H1 (cell line): Measurements from ENCODE around the gene ACOT11. TPM values are rescaled to one million over a fixed set of nuclear protein-coding genes. Genes with fewer than 3 reads are reported as not detected.

Source experiments
- CTCF ChIA-PET: fragments of 300-600 bp; sonication (Branson Sonifier 250); formaldehyde crosslinking; loops from one replicate; lab custom pipeline; 2021; ENCODE audit not compliant: partially characterized antibody; lab: Charles Lee
- POLR2A ChIA-PET: fragments of 300-600 bp; sonication (Branson Sonifier 250); formaldehyde crosslinking; loops from one replicate; lab custom pipeline; 2021; ENCODE audit warnings: inconsistent platforms; ENCODE audit not compliant: partially characterized antibody; lab: Charles Lee
- DNase-seq, 2 experiments: peaks; one replicate each; pipeline versions ENCODE4 v3.0.0 to v3.0.0-alpha.2; 2010 to 2022; ENCODE audit warnings: low spot score in 2 of 2, low read depth in 1 of 2, mixed read lengths in 1 of 2
- FAIRE-seq: peaks from 2 replicates; lab custom pipeline; 2011; peaks lifted over from hg19 to GRCh38; lab: Jason Lieb, UNC
- H2AFZ ChIP-seq: 2 replicates; pipeline ENCODE4 v1.8.1; 2012; ENCODE audit warnings: low read length, inconsistent platforms
- H2AK5ac ChIP-seq: 2 replicates; pipeline ENCODE4 v1.6.1; 2013; ENCODE audit warnings: low read depth, low read length
- H2BK120ac ChIP-seq: replicated peaks from 2 replicates; pipeline ENCODE3; 2013; ENCODE audit warnings: low read depth, low read length, inconsistent platforms
- H2BK12ac ChIP-seq: 2 replicates; pipeline ENCODE4 v1.6.1; 2013; ENCODE audit warnings: low read depth, low read length
- H2BK15ac ChIP-seq: 2 replicates; pipeline ENCODE4 v1.6.1; 2013; ENCODE audit warnings: low read length
- H2BK20ac ChIP-seq: 2 replicates; pipeline ENCODE4 v1.6.1; 2013; ENCODE audit warnings: low read length
- H2BK5ac ChIP-seq: 2 replicates; pipeline ENCODE4 v1.6.1; 2013; ENCODE audit warnings: low read depth, low read length
- H3K14ac ChIP-seq: 2 replicates; pipeline ENCODE4 v1.6.1; 2013; ENCODE audit warnings: inconsistent platforms; ENCODE audit not compliant: insufficient read length
- H3K18ac ChIP-seq: 2 replicates; pipeline ENCODE4 v1.6.1; 2013; ENCODE audit warnings: low read length; ENCODE audit errors: extremely low read depth
- H3K23ac ChIP-seq: 2 replicates; pipeline ENCODE4 v1.6.1; 2013; ENCODE audit warnings: inconsistent platforms; ENCODE audit not compliant: insufficient read length
- H3K23me2 ChIP-seq: 2 replicates; pipeline ENCODE4 v1.6.1; 2013; ENCODE audit warnings: low read depth, low read length
- H3K27ac ChIP-seq: 2 replicates; pipeline ENCODE4 v1.6.1; 2011; ENCODE audit warnings: low read depth, low read length, inconsistent platforms
- H3K27me3 ChIP-seq, 4 experiments: replicated peaks in 1 of 4; 1 replicate in 1 of 4; 2 replicates in 3 of 4; pipeline versions ENCODE4 v1.6.1 to v1.8.1; 2011 to 2013; ENCODE audit warnings: low read length in 3 of 4, mild to moderate bottlenecking in 3 of 4, inconsistent platforms in 2 of 4, mixed read lengths in 2 of 4, moderate library complexity in 1 of 4; ENCODE audit not compliant: control insufficient read depth in 3 of 4, insufficient read depth in 3 of 4; ENCODE audit errors: extremely low read depth in 1 of 4
- H3K36me3 ChIP-seq, 4 experiments: 2 replicates each; pipeline versions ENCODE4 v1.6.1 to v1.8.1; 2011 to 2013; ENCODE audit warnings: mild to moderate bottlenecking in 4 of 4, low read length in 3 of 4, moderate library complexity in 2 of 4, control low read depth in 1 of 4, inconsistent platforms in 1 of 4; ENCODE audit not compliant: insufficient read depth in 4 of 4, control insufficient read depth in 2 of 4
- H3K4ac ChIP-seq: replicated peaks from 2 replicates; pipeline ENCODE3; 2013; ENCODE audit warnings: low read length, low read depth, mixed read lengths, inconsistent platforms; ENCODE audit not compliant: insufficient read length
- H3K4me1 ChIP-seq, 4 experiments: replicated peaks in 1 of 4; 1 replicate in 1 of 4; 2 replicates in 3 of 4; pipeline versions ENCODE4 v1.6.1 to v1.8.1; 2011 to 2013; ENCODE audit warnings: low read length in 3 of 4, inconsistent platforms in 2 of 4, mixed read lengths in 1 of 4; ENCODE audit not compliant: insufficient read depth in 4 of 4, control insufficient read depth in 3 of 4
- H3K4me2 ChIP-seq, 2 experiments: 2 replicates each; pipeline versions ENCODE4 v1.6.1 to v1.8.1; 2011 to 2013; ENCODE audit warnings: low read depth in 2 of 2, low read length in 2 of 2, control low read depth in 1 of 2, inconsistent platforms in 1 of 2, mild to moderate bottlenecking in 1 of 2; ENCODE audit not compliant: insufficient read depth in 1 of 2
- H3K4me3 ChIP-seq, 4 experiments: fragments of 200-600, 300-600 bp in 1 of 4; sonication (generic), shearing (Covaris generic), sonication (Bioruptor Twin) in 1 of 4; 2 replicates each; pipeline versions ENCODE4 v1.5.1 to v1.8.1; 2011 to 2016; ENCODE audit warnings: low read length in 4 of 4, low read depth in 3 of 4, control low read depth in 2 of 4, inconsistent platforms in 2 of 4, mild to moderate bottlenecking in 2 of 4, mixed read lengths in 1 of 4, moderate library complexity in 1 of 4; ENCODE audit not compliant: insufficient read depth in 2 of 4; ENCODE audit errors: extremely low read depth in 1 of 4
- H3K56ac ChIP-seq: replicated peaks from 2 replicates; pipeline ENCODE3; 2013; ENCODE audit warnings: low read depth, mild to moderate bottlenecking, mixed read lengths, low read length, inconsistent platforms; ENCODE audit not compliant: insufficient read length
- H3K79me1 ChIP-seq: 2 replicates; pipeline ENCODE4 v1.6.1; 2013; ENCODE audit warnings: low read depth, low read length, control low read depth
- H3K79me2 ChIP-seq, 2 experiments: 2 replicates each; pipeline versions ENCODE4 v1.6.1 to v1.8.1; 2012 to 2013; ENCODE audit warnings: low read length in 2 of 2, mild to moderate bottlenecking in 2 of 2, inconsistent platforms in 1 of 2; ENCODE audit not compliant: insufficient read depth in 2 of 2, control insufficient read depth in 1 of 2
- H3K9ac ChIP-seq, 4 experiments: replicated peaks in 1 of 4; 1 replicate in 1 of 4; 2 replicates in 3 of 4; pipeline versions ENCODE4 v1.6.1 to v1.8.1; 2011 to 2013; ENCODE audit warnings: low read depth in 3 of 4, low read length in 3 of 4, control low read depth in 2 of 4, mild to moderate bottlenecking in 2 of 4, moderate library complexity in 2 of 4, inconsistent platforms in 1 of 4; ENCODE audit errors: extremely low read depth in 1 of 4
- H3K9me3 ChIP-seq, 2 experiments: 2 replicates each; pipeline versions ENCODE4 v1.6.1 to v1.8.1; 2012 to 2013; ENCODE audit warnings: mild to moderate bottlenecking in 2 of 2, moderate library complexity in 2 of 2, control low read depth in 1 of 2, inconsistent platforms in 1 of 2, low read depth in 1 of 2, low read length in 1 of 2, mixed read lengths in 1 of 2; ENCODE audit not compliant: insufficient read depth in 2 of 2
- H4K20me1 ChIP-seq, 2 experiments: replicated peaks in 1 of 2; 2 replicates each; pipeline versions ENCODE3 to v1.8.1; 2011 to 2013; ENCODE audit warnings: inconsistent platforms in 2 of 2, low read length in 2 of 2, mild to moderate bottlenecking in 1 of 2; ENCODE audit not compliant: insufficient read depth in 2 of 2, control insufficient read depth in 1 of 2
- H4K5ac ChIP-seq: 2 replicates; pipeline ENCODE4 v1.6.1; 2013; ENCODE audit warnings: low read length, low read depth, mixed read lengths, inconsistent platforms; ENCODE audit not compliant: insufficient read length
- H4K8ac ChIP-seq: 2 replicates; pipeline ENCODE4 v1.8.0; 2013; ENCODE audit warnings: mild to moderate bottlenecking, moderate library complexity, low read length, inconsistent platforms; ENCODE audit not compliant: insufficient read depth; ENCODE audit errors: extremely low read depth
- H4K91ac ChIP-seq: replicated peaks from 2 replicates; pipeline ENCODE3; 2013; ENCODE audit warnings: low read length, mixed read lengths, inconsistent platforms; ENCODE audit not compliant: insufficient read length
- ATF3 ChIP-seq: IDR thresholded peaks from 2 replicates; pipeline ENCODE4 v1.6.1; 2011; ENCODE audit warnings: low read depth, mild to moderate bottlenecking, low read length; ENCODE audit not compliant: insufficient read depth
- CBX5 ChIP-seq: fragments of 300-800, 300-1000 bp; sonication (generic); IDR thresholded peaks from 2 replicates; pipeline ENCODE4 v1.7.1; 2016; ENCODE audit warnings: antibody characterized with exemption, low read length, low read depth
- CBX8 ChIP-seq: fragments of 300-800, 300-1000 bp; sonication (generic); IDR thresholded peaks from 2 replicates; pipeline ENCODE4 v1.7.1; 2016; ENCODE audit warnings: low read depth, low read length, borderline replicate concordance
- CHD2 ChIP-seq: IDR thresholded peaks from 2 replicates; pipeline ENCODE4 v1.6.1; 2012; ENCODE audit warnings: low read length, improper control_type of control experiment
- HDAC6 ChIP-seq: IDR thresholded peaks from one replicate; pipeline ENCODE4 v1.7.1; 2012; ENCODE audit warnings: low read depth, mild to moderate bottlenecking, inconsistent platforms, low read length, moderate library complexity
- KDM4A ChIP-seq: IDR thresholded peaks from one replicate; pipeline ENCODE4 v1.7.1; 2012; ENCODE audit warnings: low read depth, mild to moderate bottlenecking, moderate library complexity, low read length, inconsistent platforms; ENCODE audit not compliant: severe bottlenecking
- PHF8 ChIP-seq: fragments of 200-600 bp; sonication (generic); conservative IDR thresholded peaks from 2 replicates; pipeline ENCODE4 v1.7.1; 2012; ENCODE audit warnings: low read depth, mild to moderate bottlenecking, inconsistent platforms, low read length, moderate library complexity
- SP2 ChIP-seq: IDR thresholded peaks from 2 replicates; pipeline ENCODE4 v1.6.1; 2012; ENCODE audit warnings: mild to moderate bottlenecking, low read length, inconsistent platforms
- SRF ChIP-seq: IDR thresholded peaks from 2 replicates; pipeline ENCODE4 v1.6.1; 2011; ENCODE audit warnings: mild to moderate bottlenecking, low read depth, low read length, moderate library complexity
- YY1 ChIP-seq: IDR thresholded peaks from 2 replicates; pipeline ENCODE4 v1.6.1; 2011; ENCODE audit warnings: low read depth, mild to moderate bottlenecking, low read length
- WGBS, 2 experiments: shearing (Covaris generic) in 1 of 2; methylation state at CpG; one replicate each; pipeline versions ENCODE4 v1.1.6 to v1.1.7; 2013 to 2015; ENCODE audit warnings: low lambda C conversion rate in 2 of 2, mixed read lengths in 2 of 2, inconsistent platforms in 1 of 2, low coverage in 1 of 2, missing lambda C conversion rate in 1 of 2; ENCODE audit not compliant: insufficient replicate concordance in 2 of 2, insufficient coverage in 1 of 2, insufficient read length in 1 of 2; ENCODE audit errors: extremely low coverage in 1 of 2, missing lambda C conversion rate in 1 of 2; 5-methylcytosine and 5-hydroxymethylcytosine counted together
- polyA plus RNA-seq, 7 experiments: library from polyadenylated mRNA; depleted of rRNA in 3 of 7; stranded (reverse) in 5 of 7; unstranded in 2 of 7; fragments of >200 nt in 5 of 7; fragments of 200-250 nt in 2 of 7; gene quantifications; 1 replicate in 5 of 7; 2 replicates in 1 of 7; 4 replicates in 1 of 7; pipeline versions ENCODE4 v1.2.1 to v1.2.3, GENCODE V29; 2011 to 2013; ENCODE audit warnings: missing spikeins in 2 of 7, mixed read lengths in 2 of 7
- total RNA-seq: library from RNA; stranded (reverse); fragmentation: NEBNext Ultra II Directional; extraction: Animal tissue kit (Norgen Biotek cat#: 25700); gene quantifications from 2 replicates; pipeline ENCODE4 v1.2.1, GENCODE V29; 2021

Gene ACOT11
- total and polyA plus RNA-seq, 2 of the 8 experiments (the other 6 are each of a cell fraction or from before 2014, with no cell fraction given): 3.8 to 4.5 TPM

GRCh38 chr1:54559111-54559548, 11.1 kb downstream of the ACOT11 start:
- Histone ChIP-seq H3K36me3 (no peaks in the 10 kb centered on the region), H4K5ac (no peak overlapping the region), H3K9me3 (peaks cover 0 to 5% of the 10 kb centered on the region in 2 experiments; a peak in 2 of 4 replicates), H3K4me1 (peaks cover 0 to under 1% (median 0%) of the 10 kb centered on the region in 4 experiments; a peak in 2 of 7 replicates), H3K27ac (no peak overlapping the region), H2BK15ac (no peak overlapping the region), H3K14ac (no peak overlapping the region), H3K23ac (no peak overlapping the region), H2BK5ac (no peak overlapping the region), H2BK20ac (no peak overlapping the region), H2AFZ (no peak overlapping the region), H2BK12ac (no peak overlapping the region), H3K4ac (no peak overlapping the region), H3K79me1 (no peaks in the 10 kb centered on the region), H3K9ac (no peak overlapping the region; a peak in 1 of 7 replicates), H3K79me2 (no peaks in the 10 kb centered on the region), H3K18ac (no peak overlapping the region), H4K91ac (no peak overlapping the region), H4K8ac (no peak overlapping the region), H4K20me1 (no peaks in the 10 kb centered on the region), H2BK120ac (no peak overlapping the region), H3K4me3 (no peak overlapping the region), H3K56ac (no peak overlapping the region), H3K27me3 (no peaks in the 10 kb centered on the region), H3K4me2 (no peak overlapping the region), H2AK5ac (no peak overlapping the region), H3K23me2 (no peaks in the 10 kb centered on the region; the same call in 1 of the 2 replicates)
- FAIRE-seq (no peak), DNase-seq (no peak)
- WGBS, 2 experiments: 90% methylated on average over 9 of the region's 9 CpGs; no CpG with 5 or more reads in 1 of the 2 experiments
- ChIA-PET POLR2A (interaction anchor here (0.9 to 2.0 kb wide), 3 partner anchors 8 to 13 kb away, joined by 3 to 9 read pairs (median 4); no protein-coding TSS in a partner anchor), CTCF (interaction anchor here (1.2 to 3.7 kb wide), 5 partner anchors 11 to 250 kb away, joined by 3 to 19 read pairs (median 4); partner anchors contain the start of gene ACOT11)
- TF ChIP-seq PHF8 (no peak), YY1 (no peak), SP2 (no peak), SRF (no peak), KDM4A (no peak), ATF3 (no peak), HDAC6 (no peak), CBX8 (no peak), CHD2 (no peak), CBX5 (no peak)
